HEK293 (cell line): ENCODE data around the gene SEMA4B.
A peak's percentile ranks its signal among the peaks of the same experiment; 100 is the strongest.

Source experiments
- BCL11B ChIP-seq: fragments of 450-650 bp; formaldehyde crosslinking; IDR thresholded peaks from 2 replicates; pipeline ENCODE4 v1.5.1; 2016; ENCODE audit warnings: low read depth, missing biosample characterization, missing genetic modification characterization
- ELK4 ChIP-seq: IDR thresholded peaks from 2 replicates; pipeline ENCODE4 v1.6.1; 2011; ENCODE audit warnings: mild to moderate bottlenecking, low read depth, low read length, borderline replicate concordance
- GLIS2 ChIP-seq: fragments of 450-650 bp; formaldehyde crosslinking; IDR thresholded peaks from 2 replicates; pipeline ENCODE4 v1.5.1; 2016; ENCODE audit warnings: missing biosample characterization, missing genetic modification characterization
- KLF1 ChIP-seq: fragments of 450-650 bp; formaldehyde crosslinking; IDR thresholded peaks from 2 replicates; pipeline ENCODE4 v1.5.1; 2016; ENCODE audit warnings: missing biosample characterization, missing genetic modification characterization
- KLF17 ChIP-seq: fragments of 450-650 bp; formaldehyde crosslinking; IDR thresholded peaks from 2 replicates; pipeline ENCODE4 v1.5.1; 2016; ENCODE audit warnings: missing biosample characterization, missing genetic modification characterization
- KLF7 ChIP-seq: fragments of 450-650 bp; formaldehyde crosslinking; IDR thresholded peaks from 2 replicates; pipeline ENCODE4 v1.5.1; 2016; ENCODE audit warnings: missing biosample characterization, missing genetic modification characterization, borderline replicate concordance
- KLF9 ChIP-seq: fragments of 450-650 bp; formaldehyde crosslinking; IDR thresholded peaks from 2 replicates; pipeline ENCODE4 v1.5.1; 2016; ENCODE audit warnings: missing biosample characterization, missing genetic modification characterization, low read depth
- SP2 ChIP-seq: fragments of 450-650 bp; formaldehyde crosslinking; IDR thresholded peaks from 2 replicates; pipeline ENCODE4 v1.5.1; 2016; ENCODE audit warnings: missing biosample characterization, missing genetic modification characterization
- ZBTB11 ChIP-seq: fragments of 450-650 bp; formaldehyde crosslinking; conservative IDR thresholded peaks from 2 replicates; pipeline ENCODE4 v1.5.1; 2016; ENCODE audit warnings: low read depth, missing biosample characterization, missing genetic modification characterization
- ZBTB26 ChIP-seq: fragments of 450-650 bp; formaldehyde crosslinking; optimal IDR thresholded peaks from 2 replicates; pipeline ENCODE3; 2016; ENCODE audit warnings: missing biosample characterization, mild to moderate bottlenecking, missing genetic modification characterization
- ZNF138 ChIP-seq: fragments of 450-650 bp; formaldehyde crosslinking; IDR thresholded peaks from 2 replicates; pipeline ENCODE4 v1.5.1; 2016; ENCODE audit warnings: missing biosample characterization, missing genetic modification characterization, borderline replicate concordance
- ZNF140 ChIP-seq: fragments of 450-650 bp; formaldehyde crosslinking; IDR thresholded peaks from 2 replicates; pipeline ENCODE4 v1.5.1; 2016; ENCODE audit warnings: missing biosample characterization, missing genetic modification characterization
- ZNF214 ChIP-seq: fragments of 450-650 bp; formaldehyde crosslinking; IDR thresholded peaks from 2 replicates; pipeline ENCODE4 v1.5.1; 2017; ENCODE audit warnings: missing biosample characterization, mild to moderate bottlenecking, missing genetic modification characterization, borderline replicate concordance
- ZNF221 ChIP-seq: fragments of 450-650 bp; formaldehyde crosslinking; IDR thresholded peaks from 2 replicates; pipeline ENCODE4 v1.5.1; 2017; ENCODE audit warnings: missing biosample characterization, missing genetic modification characterization, borderline replicate concordance
- ZNF391 ChIP-seq: fragments of 450-650 bp; formaldehyde crosslinking; IDR thresholded peaks from 2 replicates; pipeline ENCODE4 v1.5.1; 2016; ENCODE audit warnings: low read depth, missing biosample characterization, missing genetic modification characterization, borderline replicate concordance
- ZNF398 ChIP-seq: fragments of 450-650 bp; formaldehyde crosslinking; IDR thresholded peaks from 2 replicates; pipeline ENCODE4 v1.5.1; 2017; ENCODE audit warnings: missing biosample characterization, missing genetic modification characterization
- ZNF548 ChIP-seq: fragments of 450-650 bp; formaldehyde crosslinking; IDR thresholded peaks from 2 replicates; pipeline ENCODE4 v1.5.1; 2016; ENCODE audit warnings: missing biosample characterization, missing genetic modification characterization
- ZNF658 ChIP-seq: fragments of 450-650 bp; formaldehyde crosslinking; IDR thresholded peaks from 2 replicates; pipeline ENCODE4; 2016; ENCODE audit warnings: missing biosample characterization, missing genetic modification characterization
- ZNF677 ChIP-seq: fragments of 450-650 bp; IDR thresholded peaks from 2 replicates; pipeline ENCODE4 v1.5.0; 2018; ENCODE audit warnings: missing biosample characterization, mild to moderate bottlenecking, missing genetic modification characterization, moderate library complexity
- ZNF830 ChIP-seq: fragments of 450-650 bp; IDR thresholded peaks from 2 replicates; pipeline ENCODE4 v1.5.0; 2018; ENCODE audit warnings: missing biosample characterization, missing genetic modification characterization, low read depth, mild to moderate bottlenecking, moderate library complexity
- ZSCAN4 ChIP-seq: fragments of 450-650 bp; formaldehyde crosslinking; IDR thresholded peaks from 2 replicates; pipeline ENCODE4 v1.5.1; 2017; ENCODE audit warnings: missing biosample characterization, missing genetic modification characterization
- ZSCAN5A ChIP-seq: fragments of 450-650 bp; formaldehyde crosslinking; IDR thresholded peaks from 2 replicates; pipeline ENCODE4 v1.5.1; 2016; ENCODE audit warnings: missing biosample characterization, missing genetic modification characterization

The SEMA4B gene

GRCh38 chr15:90184786-90185704, 16.1 kb upstream of the SEMA4B start (continued):
- peak; percentile 32; the same call in 1 of the 2 replicates for TF ChIP-seq KLF17 (tag by site-specific recombination)
- no peak for TF ChIP-seq ZNF214 (tag by site-specific recombination)
- TF ChIP-seq ZNF398 (tag by site-specific recombination), result peak; percentile 83
- TF ChIP-seq ZNF221, result no peak
- no peak for TF ChIP-seq ZNF658
- TF ChIP-seq ZNF677 (tag by site-specific recombination), result peak; percentile 38; the same call in 1 of the 2 replicates
- TF ChIP-seq KLF9 (tag by site-specific recombination), result peak; percentile 43; the same call in 1 of the 2 replicates
- TF ChIP-seq ZBTB11 (tag by site-specific recombination), result peak; percentile 89
- no peak for TF ChIP-seq ZSCAN4
- TF ChIP-seq ZBTB26 (tag by site-specific recombination), result peak; percentile 79
- peak; percentile 55 for TF ChIP-seq SP2 (tag by site-specific recombination)
- no peak for TF ChIP-seq ZNF138 (tag by site-specific recombination)
- peak; percentile 32; the same call in 1 of the 2 replicates for TF ChIP-seq KLF1
- no peak for TF ChIP-seq BCL11B (tag by site-specific recombination)
- TF ChIP-seq ZSCAN5A, result 0 out of 2 replicates have a peak, but pooled peaks have one; percentile 3
- TF ChIP-seq KLF7, result no peak
- no peak for TF ChIP-seq ELK4
- TF ChIP-seq ZNF391 (tag by site-specific recombination), result 0 out of 2 replicates have a peak, but pooled peaks have one; percentile 6
- TF ChIP-seq GLIS2 (tag by site-specific recombination), result peak; percentile 97
- TF ChIP-seq ZNF830, result no peak
- no peak for TF ChIP-seq ZNF548 (tag by site-specific recombination)
- no peak for TF ChIP-seq ZNF140
